ENCODE data around the gene PASD1. TPM values are rescaled to one million over a fixed set of nuclear protein-coding genes. Genes with fewer than 3 reads are reported as not detected.

PASD1 gene
- total RNA-seq, 4 donors from 2014 or later: not detected

DNA sequence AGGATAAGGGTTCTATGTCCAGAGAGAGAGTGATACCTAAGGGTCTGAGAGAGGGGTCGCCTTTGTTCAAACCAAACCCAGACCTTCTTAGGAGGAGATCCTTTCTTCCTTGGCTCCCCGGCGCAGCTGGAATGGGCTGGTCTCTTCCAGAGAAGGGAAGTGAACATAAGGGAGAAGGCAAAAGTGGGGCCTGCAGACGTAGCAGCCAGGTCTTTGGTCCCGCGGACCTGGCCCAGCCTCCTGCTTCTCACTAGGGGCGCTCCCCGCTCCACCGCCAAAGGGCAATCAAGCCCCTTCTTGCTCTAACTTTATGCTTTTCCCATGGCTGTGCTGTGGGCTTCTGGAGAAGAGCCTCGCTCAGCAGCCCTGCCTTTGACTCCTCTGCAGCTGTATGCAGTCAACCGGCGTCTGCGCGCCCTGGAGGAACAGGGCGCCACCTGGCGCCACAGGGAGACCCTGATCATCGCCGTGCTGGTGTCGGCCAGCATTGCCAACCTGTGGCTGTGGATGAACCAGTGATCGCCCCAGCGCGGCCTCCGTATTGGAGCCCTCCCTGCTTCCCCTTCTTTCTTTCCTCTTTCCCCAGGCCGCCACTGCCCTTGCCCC is 158.9 kb downstream of the PASD1 start:
- TF ChIP-seq, protein P1, sequence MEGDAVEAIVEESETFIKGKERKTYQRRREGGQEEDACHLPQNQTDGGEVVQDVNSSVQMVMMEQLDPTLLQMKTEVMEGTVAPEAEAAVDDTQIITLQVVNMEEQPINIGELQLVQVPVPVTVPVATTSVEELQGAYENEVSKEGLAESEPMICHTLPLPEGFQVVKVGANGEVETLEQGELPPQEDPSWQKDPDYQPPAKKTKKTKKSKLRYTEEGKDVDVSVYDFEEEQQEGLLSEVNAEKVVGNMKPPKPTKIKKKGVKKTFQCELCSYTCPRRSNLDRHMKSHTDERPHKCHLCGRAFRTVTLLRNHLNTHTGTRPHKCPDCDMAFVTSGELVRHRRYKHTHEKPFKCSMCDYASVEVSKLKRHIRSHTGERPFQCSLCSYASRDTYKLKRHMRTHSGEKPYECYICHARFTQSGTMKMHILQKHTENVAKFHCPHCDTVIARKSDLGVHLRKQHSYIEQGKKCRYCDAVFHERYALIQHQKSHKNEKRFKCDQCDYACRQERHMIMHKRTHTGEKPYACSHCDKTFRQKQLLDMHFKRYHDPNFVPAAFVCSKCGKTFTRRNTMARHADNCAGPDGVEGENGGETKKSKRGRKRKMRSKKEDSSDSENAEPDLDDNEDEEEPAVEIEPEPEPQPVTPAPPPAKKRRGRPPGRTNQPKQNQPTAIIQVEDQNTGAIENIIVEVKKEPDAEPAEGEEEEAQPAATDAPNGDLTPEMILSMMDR (IDR thresholded peaks at IDR 0.05; ENCODE audit: low read depth): no peak

DNA sequence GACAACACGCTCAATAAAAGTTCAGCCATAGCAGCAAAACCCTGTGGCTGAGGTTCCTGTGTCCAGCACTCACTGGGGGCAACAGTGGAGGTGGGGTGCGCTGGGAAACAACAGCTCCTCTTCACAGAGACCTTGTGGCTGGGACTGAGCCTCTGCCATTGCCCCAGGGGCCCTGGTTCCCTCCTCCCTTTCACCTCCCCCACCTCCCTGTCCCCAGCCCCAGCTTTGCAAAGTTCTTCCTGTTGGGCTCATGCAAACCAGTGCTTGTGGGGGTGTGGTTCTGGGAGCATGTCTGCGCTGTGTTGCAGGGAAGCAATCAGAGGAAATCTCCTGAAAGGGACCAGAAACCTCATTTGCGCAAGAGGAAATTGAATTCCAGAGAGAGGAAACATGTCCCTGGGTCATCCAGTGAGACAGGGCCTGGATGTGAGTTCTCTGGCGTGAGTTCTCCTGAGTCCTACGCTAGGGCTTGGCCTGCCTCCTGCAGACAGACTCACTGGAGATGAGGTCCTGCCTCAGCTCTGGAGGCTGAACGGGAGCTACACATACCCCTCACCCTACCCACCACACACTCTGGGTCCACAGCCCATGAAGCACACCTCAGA is 159.8 kb downstream of the PASD1 start:
- TF ChIP-seq, protein P1 (IDR thresholded peaks at IDR 0.05; ENCODE audit: low read depth): no peak

DNA sequence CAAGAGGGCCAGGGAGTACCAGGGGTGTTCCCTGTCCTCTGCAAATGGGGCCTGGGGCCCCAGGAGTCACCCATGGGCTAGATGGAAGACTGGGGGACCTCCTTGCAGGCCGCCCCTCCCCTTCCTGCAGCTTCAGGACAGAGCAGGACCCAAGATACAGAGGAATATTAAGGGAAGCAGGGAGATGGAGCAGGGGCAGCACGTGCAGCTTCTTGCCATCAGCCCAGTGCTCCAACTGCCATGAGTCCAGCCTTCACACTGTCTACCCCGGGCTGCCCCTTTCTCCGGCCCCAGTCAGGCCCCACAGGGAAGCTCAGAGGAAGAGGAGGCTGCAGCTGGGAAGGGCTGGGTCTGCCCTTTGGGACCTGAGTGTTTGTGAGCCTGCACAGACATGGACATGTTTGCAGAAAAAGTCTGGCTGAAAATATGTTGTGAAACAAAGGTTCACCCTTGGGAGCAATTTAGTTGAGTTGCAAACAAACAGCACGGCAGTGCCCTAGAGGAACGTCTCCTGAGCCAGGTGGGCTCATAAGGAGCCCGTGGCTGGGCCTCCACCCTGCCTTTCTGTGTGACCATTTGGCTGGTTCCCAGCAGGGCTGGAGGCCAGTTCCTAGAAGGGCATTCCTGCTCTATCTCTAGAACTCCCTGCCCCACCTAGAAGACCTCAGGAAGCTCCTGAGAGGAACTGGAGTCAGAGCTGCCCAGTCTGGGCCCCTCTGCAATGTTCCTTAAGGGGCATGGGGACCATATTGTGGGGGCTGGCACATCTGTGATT is 161.3 kb downstream of the PASD1 start:
- TF ChIP-seq, protein P1 (IDR thresholded peaks at IDR 0.05; ENCODE audit: low read depth): no peak

DNA sequence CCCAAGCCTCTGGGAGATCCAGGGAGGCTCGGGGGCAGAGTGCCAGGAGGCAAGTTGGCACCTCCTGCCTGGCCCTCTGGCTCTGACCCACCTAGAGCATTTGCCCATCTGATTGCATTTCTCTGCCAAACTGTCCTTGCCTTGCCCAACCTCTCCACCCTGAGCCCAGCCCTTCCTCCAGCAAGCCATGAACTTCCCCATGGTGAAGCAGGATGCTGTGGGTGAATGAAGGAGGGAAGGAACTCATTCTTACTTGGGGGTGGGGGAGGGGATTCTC is 161.8 kb downstream of the PASD1 start:
- TF ChIP-seq, protein P1 (IDR thresholded peaks at IDR 0.05; ENCODE audit: low read depth): no peak

Other genes starting within 250 kb of the PASD1 start
- gene VMA21, start 166.5 kb upstream of the PASD1 start, total RNA-seq: 10 to 100 TPM; 26.2 to 46.3 (median 29.9) TPM
- gene PRRG3, start 131.8 kb downstream of the PASD1 start, total RNA-seq: 1 to 10 TPM in 2 of 4 donors, under 1 TPM in 2; 0.49 to 1.5 (median 1.0) TPM
- gene FATE1, start 152.4 kb downstream of the PASD1 start, total RNA-seq: not detected
- gene CNGA2, start 171.1 kb downstream of the PASD1 start, total RNA-seq: not detected